Measurements from ENCODE around the gene FOXK2. TPM values are rescaled to one million over a fixed set of nuclear protein-coding genes. Genes with fewer than 3 reads are reported as not detected.
"Not testable (repeated sequence)": the region's sequence is repeated elsewhere in the genome, so short reads cannot be mapped to it uniquely, and the experiment has no call there.

Gene FOXK2
- total RNA-seq, 1 experiment from 2014 or later, result 107 TPM

DNA sequence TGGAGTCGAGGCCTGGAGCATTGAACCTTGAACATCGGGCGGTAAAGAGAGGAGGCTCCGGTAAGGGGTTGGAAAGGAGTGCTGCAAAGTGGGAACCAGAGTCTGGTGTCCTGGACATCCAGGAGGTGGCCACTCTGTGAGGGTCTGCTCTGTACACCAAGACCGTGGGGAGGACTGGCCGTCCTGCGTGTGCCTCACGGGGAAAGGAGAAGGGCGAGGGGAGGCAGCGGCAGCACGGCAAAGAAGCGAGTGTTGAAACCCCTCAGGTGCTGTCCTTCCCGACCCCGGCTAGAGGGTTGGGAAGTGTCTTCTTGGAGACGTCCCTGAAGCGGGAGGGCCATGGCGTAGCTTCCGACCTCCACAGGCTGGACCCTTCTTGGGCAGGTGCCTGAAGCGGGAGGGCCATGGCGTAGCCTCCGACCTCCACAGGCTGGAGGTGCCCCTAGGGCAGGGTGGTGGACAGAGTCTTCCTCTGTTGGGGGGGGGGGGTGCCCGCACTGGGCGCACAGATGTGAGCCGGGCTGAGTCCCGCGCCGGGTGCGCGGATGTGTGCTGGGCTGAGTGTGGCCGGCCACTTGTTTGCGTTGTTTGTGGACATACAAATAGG lies 42.0 kb downstream of the FOXK2 start:
- POLR2A ChIA-PET (ENCODE audit: low non-redundant PET), result interaction anchor here (0.7 kb wide), 1 partner anchor 169 kb away, joined by 3 read pairs; no protein-coding TSS in a partner anchor
- TF ChIP-seq CTCF (conservative IDR thresholded peaks at IDR 0.05; ENCODE audit: low read depth, low read length), result no peak
- TF ChIP-seq EZH2 (IDR thresholded peaks at IDR 0.05; ENCODE audit: borderline replicate concordance, low read depth, low read length, poor library complexity, severe bottlenecking), result no peak
- intact Hi-C loops (cut with micrococcal nuclease; ENCODE audit: unreplicated experiment), result no loop called here
- no peak for DNase-seq (ENCODE audit: low spot score)
- H3K9me3 ChIP-seq (ENCODE audit: low read depth, low read length, poor library complexity, severe bottlenecking), result no peaks in the 10 kb centered on the region
- H3K27ac ChIP-seq (ENCODE audit: low read depth, low read length, poor library complexity, severe bottlenecking), result peak overlapping the region; percentile 40
- H3K36me3 ChIP-seq (ENCODE audit: insufficient read depth, low read length, poor library complexity, severe bottlenecking), result peaks cover 21% of the 10 kb centered on the region
- no peak overlapping the region for H3K4me3 ChIP-seq (ENCODE audit: low read depth, low read length, poor library complexity, severe bottlenecking)
- CTCF ChIA-PET, result no interaction called here
- peaks cover 10% of the 10 kb centered on the region for H3K4me1 ChIP-seq (ENCODE audit: insufficient read depth, low read length, poor library complexity, severe bottlenecking)
- BruUV-seq (replicated peaks), result no TSS peak
- H3K27me3 ChIP-seq (replicated peaks; ENCODE audit: insufficient read depth, low read depth, low read length, poor library complexity), result no peaks in the 10 kb centered on the region

DNA sequence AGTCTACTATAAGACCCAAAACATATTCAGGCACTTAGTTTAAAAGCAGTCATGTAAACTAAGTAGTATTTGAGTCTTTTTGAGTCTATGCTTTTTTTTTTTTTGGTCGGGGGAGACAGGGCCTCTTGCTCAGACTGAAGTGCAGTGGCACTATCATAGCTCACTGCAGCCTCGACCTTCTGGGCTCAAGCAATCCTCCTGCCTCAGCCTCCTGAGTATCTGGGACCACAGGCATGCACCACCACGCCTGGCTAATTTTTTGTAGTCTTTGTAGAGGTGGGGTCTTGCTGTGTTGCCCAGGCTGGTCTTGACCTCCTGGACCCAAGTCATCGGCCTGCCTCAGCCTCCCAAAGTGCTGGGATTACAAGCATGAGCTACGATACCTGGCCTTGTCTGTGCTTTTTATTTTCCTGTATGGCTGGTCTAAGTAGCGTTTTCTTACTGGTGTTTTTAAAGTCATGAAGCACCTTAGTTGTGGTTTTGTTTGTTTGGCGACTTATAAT lies 43.2 kb downstream of the FOXK2 start:
- BruUV-seq (replicated peaks); POLR2A ChIA-PET (ENCODE audit: low non-redundant PET): not testable (repeated sequence)

GRCh38 chr17:82563318-82563717 lies 43.8 kb downstream of the FOXK2 start:
- BruUV-seq (replicated peaks), result no TSS peak
- TF ChIP-seq EZH2 (IDR thresholded peaks at IDR 0.05; ENCODE audit: borderline replicate concordance, low read depth, low read length, poor library complexity, severe bottlenecking), result no peak
- TF ChIP-seq CTCF (conservative IDR thresholded peaks at IDR 0.05; ENCODE audit: low read depth, low read length), result no peak
- intact Hi-C loops (cut with micrococcal nuclease; ENCODE audit: unreplicated experiment), result no loop called here
- no peak for DNase-seq (ENCODE audit: low spot score)
- Histone ChIP-seq H3K4me3 (ENCODE audit: low read depth, low read length, poor library complexity, severe bottlenecking) (no peak overlapping the region), H3K4me1 (ENCODE audit: insufficient read depth, low read length, poor library complexity, severe bottlenecking) (peaks cover 10% of the 10 kb centered on the region), H3K27ac (ENCODE audit: low read depth, low read length, poor library complexity, severe bottlenecking) (no peak overlapping the region), H3K27me3 (replicated peaks; ENCODE audit: insufficient read depth, low read depth, low read length, poor library complexity) (no peaks in the 10 kb centered on the region), H3K36me3 (ENCODE audit: insufficient read depth, low read length, poor library complexity, severe bottlenecking) (peaks cover 37% of the 10 kb centered on the region), H3K9me3 (ENCODE audit: low read depth, low read length, poor library complexity, severe bottlenecking) (no peaks in the 10 kb centered on the region)
- ChIA-PET CTCF (no interaction called here), POLR2A (ENCODE audit: low non-redundant PET) (no interaction called here)

More for the DNA sequence above, 43.2 kb downstream of the FOXK2 start:
- CTCF ChIA-PET; H3K27me3 ChIP-seq (replicated peaks; ENCODE audit: insufficient read depth, low read depth, low read length, poor library complexity); H3K27ac ChIP-seq (ENCODE audit: low read depth, low read length, poor library complexity, severe bottlenecking); DNase-seq (ENCODE audit: low spot score); H3K4me3 ChIP-seq (ENCODE audit: low read depth, low read length, poor library complexity, severe bottlenecking); H3K4me1 ChIP-seq (ENCODE audit: insufficient read depth, low read length, poor library complexity, severe bottlenecking); H3K9me3 ChIP-seq (ENCODE audit: low read depth, low read length, poor library complexity, severe bottlenecking); intact Hi-C loops (cut with micrococcal nuclease; ENCODE audit: unreplicated experiment): not testable (repeated sequence)
- H3K36me3 ChIP-seq (ENCODE audit: insufficient read depth, low read length, poor library complexity, severe bottlenecking), result peaks cover 32% of the 10 kb centered on the region

- H3K4me3 ChIP-seq (ENCODE audit: low read depth, low read length, poor library complexity, severe bottlenecking); H3K27ac ChIP-seq (ENCODE audit: low read depth, low read length, poor library complexity, severe bottlenecking); BruUV-seq (replicated peaks); POLR2A ChIA-PET (ENCODE audit: low non-redundant PET); H3K4me1 ChIP-seq (ENCODE audit: insufficient read depth, low read length, poor library complexity, severe bottlenecking); H3K9me3 ChIP-seq (ENCODE audit: low read depth, low read length, poor library complexity, severe bottlenecking); H3K27me3 ChIP-seq (replicated peaks; ENCODE audit: insufficient read depth, low read depth, low read length, poor library complexity); intact Hi-C loops (cut with micrococcal nuclease; ENCODE audit: unreplicated experiment); CTCF ChIA-PET; DNase-seq (ENCODE audit: low spot score): not testable (repeated sequence)
- peaks cover 41% of the 10 kb centered on the region for H3K36me3 ChIP-seq (ENCODE audit: insufficient read depth, low read length, poor library complexity, severe bottlenecking)
Observed at GRCh38 chr17:82563745-82564144, 44.2 kb downstream of the FOXK2 start.
